Measurements from ENCODE around the gene PRPF8.

DNA sequence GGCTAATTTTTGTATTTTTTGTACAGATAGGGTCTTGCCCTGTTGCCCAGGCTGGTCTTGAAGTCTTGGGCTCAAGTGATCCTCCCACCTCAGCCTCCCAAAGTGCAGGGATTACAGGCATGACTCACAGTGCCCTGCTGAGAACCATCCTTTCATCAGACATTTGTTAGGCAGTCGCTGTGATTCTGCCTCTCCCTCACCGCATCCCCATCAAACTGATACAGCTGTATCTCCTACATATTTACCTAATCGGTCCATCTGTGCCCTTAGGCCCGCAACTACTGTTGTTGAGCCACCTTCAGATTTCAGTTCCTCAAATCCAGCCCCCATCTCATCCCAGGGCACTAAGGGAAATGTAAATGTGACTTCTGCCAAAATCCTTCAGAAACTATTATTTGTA, 54.0 kb downstream of the PRPF8 start:
- TF ChIP-seq, protein P1, sequence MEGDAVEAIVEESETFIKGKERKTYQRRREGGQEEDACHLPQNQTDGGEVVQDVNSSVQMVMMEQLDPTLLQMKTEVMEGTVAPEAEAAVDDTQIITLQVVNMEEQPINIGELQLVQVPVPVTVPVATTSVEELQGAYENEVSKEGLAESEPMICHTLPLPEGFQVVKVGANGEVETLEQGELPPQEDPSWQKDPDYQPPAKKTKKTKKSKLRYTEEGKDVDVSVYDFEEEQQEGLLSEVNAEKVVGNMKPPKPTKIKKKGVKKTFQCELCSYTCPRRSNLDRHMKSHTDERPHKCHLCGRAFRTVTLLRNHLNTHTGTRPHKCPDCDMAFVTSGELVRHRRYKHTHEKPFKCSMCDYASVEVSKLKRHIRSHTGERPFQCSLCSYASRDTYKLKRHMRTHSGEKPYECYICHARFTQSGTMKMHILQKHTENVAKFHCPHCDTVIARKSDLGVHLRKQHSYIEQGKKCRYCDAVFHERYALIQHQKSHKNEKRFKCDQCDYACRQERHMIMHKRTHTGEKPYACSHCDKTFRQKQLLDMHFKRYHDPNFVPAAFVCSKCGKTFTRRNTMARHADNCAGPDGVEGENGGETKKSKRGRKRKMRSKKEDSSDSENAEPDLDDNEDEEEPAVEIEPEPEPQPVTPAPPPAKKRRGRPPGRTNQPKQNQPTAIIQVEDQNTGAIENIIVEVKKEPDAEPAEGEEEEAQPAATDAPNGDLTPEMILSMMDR (IDR thresholded peaks at IDR 0.05; ENCODE audit: low read length): no peak
- no peak for TF ChIP-seq EZH2 (IDR thresholded peaks at IDR 0.05; ENCODE audit: borderline replicate concordance, low read length)
